HepG2 (cell line): ENCODE measurements around the gene HMGN4. TPM values are rescaled to one million over a fixed set of nuclear protein-coding genes. Genes with fewer than 3 reads are reported as not detected.
A peak's percentile ranks its signal among the peaks of the same experiment; 100 is the strongest.

ENCODE experiments used
- FOXK1 ChIP-seq: sonication (generic); formaldehyde crosslinking; IDR thresholded peaks from 2 replicates; pipeline ENCODE4 v1.4.0; 2020; ENCODE audit warnings: low read depth, missing genetic modification reagents, borderline replicate concordance
- GABPA ChIP-seq, 2 experiments: IDR thresholded peaks; 2 replicates each; pipeline ENCODE4 v1.6.1; 2011 to 2016; ENCODE audit warnings: low read depth in 2 of 2, low read length in 1 of 2, missing biosample characterization in 1 of 2, missing genetic modification characterization in 1 of 2
- HOXA3 ChIP-seq: sonication (generic); formaldehyde crosslinking; IDR thresholded peaks from 2 replicates; pipeline ENCODE4 v1.5.0; 2020; ENCODE audit warnings: missing genetic modification reagents
- KMT2B ChIP-seq: IDR thresholded peaks from 2 replicates; pipeline ENCODE4 v1.6.1; 2016; ENCODE audit warnings: missing genetic modification reagents, missing compliant biosample characterization
- MNT ChIP-seq: fragments of 450-650 bp; IDR thresholded peaks from 2 replicates; pipeline ENCODE4 v1.6.1; 2016
- NFE2 ChIP-seq: sonication (generic); formaldehyde crosslinking; IDR thresholded peaks from 2 replicates; pipeline ENCODE4 v1.4.0; 2020; ENCODE audit warnings: missing genetic modification reagents
- SMARCE1 ChIP-seq: fragments of 450-650 bp; IDR thresholded peaks from 2 replicates; pipeline ENCODE4 v1.6.1; 2017; ENCODE audit warnings: borderline replicate concordance
- SNAI1 ChIP-seq: sonication (generic); formaldehyde crosslinking; IDR thresholded peaks from 2 replicates; pipeline ENCODE4 v1.5.0; 2020; ENCODE audit warnings: mild to moderate bottlenecking, missing genetic modification reagents, borderline replicate concordance
- YY1 ChIP-seq: IDR thresholded peaks from 2 replicates; pipeline ENCODE4 v1.6.1; 2011; ENCODE audit warnings: low read length, low read depth, moderate library complexity, mild to moderate bottlenecking; ENCODE audit not compliant: insufficient read depth, insufficient replicate concordance
- ZBTB26 ChIP-seq: IDR thresholded peaks from 2 replicates; pipeline ENCODE4 v1.6.1; 2016; ENCODE audit warnings: missing compliant biosample characterization, missing genetic modification reagents, borderline replicate concordance
- ZBTB3 ChIP-seq: sonication (generic); formaldehyde crosslinking; IDR thresholded peaks from 2 replicates; pipeline ENCODE4 v1.4.0; 2020; ENCODE audit warnings: low read depth, mild to moderate bottlenecking, moderate library complexity, missing genetic modification reagents, borderline replicate concordance
- ZNF550 ChIP-seq: sonication (generic); formaldehyde crosslinking; IDR thresholded peaks from 2 replicates; pipeline ENCODE4 v1.4.0; 2020; ENCODE audit warnings: mild to moderate bottlenecking, missing genetic modification reagents, borderline replicate concordance
- ZNF619 ChIP-seq: sonication (generic); formaldehyde crosslinking; IDR thresholded peaks from 2 replicates; pipeline ENCODE4 v1.4.0; 2020; ENCODE audit warnings: mild to moderate bottlenecking, missing genetic modification reagents
- ZNF660 ChIP-seq: sonication (generic); formaldehyde crosslinking; IDR thresholded peaks from 2 replicates; pipeline ENCODE4 v1.5.1; 2020; ENCODE audit warnings: mild to moderate bottlenecking, low read depth, missing genetic modification reagents, borderline replicate concordance
- polyA plus RNA-seq, 8 experiments: library from polyadenylated mRNA; depleted of rRNA in 3 of 8; stranded (reverse) in 7 of 8; unstranded in 1 of 8; fragments of >200 nt; fragmentation: Illumina TruSeq in 4 of 8; extraction: Trizol in 4 of 8; gene quantifications; 2 replicates each; pipeline versions ENCODE4 v1.2.1 to v1.2.3, GENCODE V29; 2011 to 2016; ENCODE audit warnings: low read depth in 4 of 8, missing spikeins in 1 of 8, mixed read lengths in 1 of 8; ENCODE audit not compliant: insufficient read depth in 1 of 8
- total RNA-seq, 5 experiments: library from RNA; depleted of rRNA; stranded (reverse); fragments of >200 nt; fragmentation: Illumina TruSeq; extraction: Trizol; gene quantifications; 2 replicates each; pipeline ENCODE4 v1.2.3, GENCODE V29; 2016; ENCODE audit warnings: low read depth in 1 of 5
- TF ChIP-seq, protein P1 (sequence below): sonication (generic); formaldehyde crosslinking; IDR thresholded peaks from 2 replicates; pipeline ENCODE4 v1.4.0; 2020; ENCODE audit warnings: missing genetic modification reagents

HMGN4 gene
- total and polyA plus RNA-seq, 2 of the 13 experiments (the other 11 are each of a cell fraction or from before 2014, with no cell fraction given) = 39.9 to 52.1 TPM

GRCh38 chr6:26516481-26517427 lies 21.4 kb upstream of the HMGN4 start (continued):
- TF ChIP-seq, protein P1, sequence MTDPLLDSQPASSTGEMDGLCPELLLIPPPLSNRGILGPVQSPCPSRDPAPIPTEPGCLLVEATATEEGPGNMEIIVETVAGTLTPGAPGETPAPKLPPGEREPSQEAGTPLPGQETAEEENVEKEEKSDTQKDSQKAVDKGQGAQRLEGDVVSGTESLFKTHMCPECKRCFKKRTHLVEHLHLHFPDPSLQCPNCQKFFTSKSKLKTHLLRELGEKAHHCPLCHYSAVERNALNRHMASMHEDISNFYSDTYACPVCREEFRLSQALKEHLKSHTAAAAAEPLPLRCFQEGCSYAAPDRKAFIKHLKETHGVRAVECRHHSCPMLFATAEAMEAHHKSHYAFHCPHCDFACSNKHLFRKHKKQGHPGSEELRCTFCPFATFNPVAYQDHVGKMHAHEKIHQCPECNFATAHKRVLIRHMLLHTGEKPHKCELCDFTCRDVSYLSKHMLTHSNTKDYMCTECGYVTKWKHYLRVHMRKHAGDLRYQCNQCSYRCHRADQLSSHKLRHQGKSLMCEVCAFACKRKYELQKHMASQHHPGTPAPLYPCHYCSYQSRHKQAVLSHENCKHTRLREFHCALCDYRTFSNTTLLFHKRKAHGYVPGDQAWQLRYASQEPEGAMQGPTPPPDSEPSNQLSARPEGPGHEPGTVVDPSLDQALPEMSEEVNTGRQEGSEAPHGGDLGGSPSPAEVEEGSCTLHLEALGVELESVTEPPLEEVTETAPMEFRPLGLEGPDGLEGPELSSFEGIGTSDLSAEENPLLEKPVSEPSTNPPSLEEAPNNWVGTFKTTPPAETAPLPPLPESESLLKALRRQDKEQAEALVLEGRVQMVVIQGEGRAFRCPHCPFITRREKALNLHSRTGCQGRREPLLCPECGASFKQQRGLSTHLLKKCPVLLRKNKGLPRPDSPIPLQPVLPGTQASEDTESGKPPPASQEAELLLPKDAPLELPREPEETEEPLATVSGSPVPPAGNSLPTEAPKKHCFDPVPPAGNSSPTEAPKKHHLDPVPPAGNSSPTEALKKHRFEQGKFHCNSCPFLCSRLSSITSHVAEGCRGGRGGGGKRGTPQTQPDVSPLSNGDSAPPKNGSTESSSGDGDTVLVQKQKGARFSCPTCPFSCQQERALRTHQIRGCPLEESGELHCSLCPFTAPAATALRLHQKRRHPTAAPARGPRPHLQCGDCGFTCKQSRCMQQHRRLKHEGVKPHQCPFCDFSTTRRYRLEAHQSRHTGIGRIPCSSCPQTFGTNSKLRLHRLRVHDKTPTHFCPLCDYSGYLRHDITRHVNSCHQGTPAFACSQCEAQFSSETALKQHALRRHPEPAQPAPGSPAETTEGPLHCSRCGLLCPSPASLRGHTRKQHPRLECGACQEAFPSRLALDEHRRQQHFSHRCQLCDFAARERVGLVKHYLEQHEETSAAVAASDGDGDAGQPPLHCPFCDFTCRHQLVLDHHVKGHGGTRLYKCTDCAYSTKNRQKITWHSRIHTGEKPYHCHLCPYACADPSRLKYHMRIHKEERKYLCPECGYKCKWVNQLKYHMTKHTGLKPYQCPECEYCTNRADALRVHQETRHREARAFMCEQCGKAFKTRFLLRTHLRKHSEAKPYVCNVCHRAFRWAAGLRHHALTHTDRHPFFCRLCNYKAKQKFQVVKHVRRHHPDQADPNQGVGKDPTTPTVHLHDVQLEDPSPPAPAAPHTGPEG (CRISPR knock-in tag) = no peak
- peak; percentile 57; the same call in 1 of the 2 replicates for TF ChIP-seq MNT
- no peak for TF ChIP-seq ZNF619
- TF ChIP-seq KMT2B (CRISPR knock-in tag) = no peak
- TF ChIP-seq GABPA (IDR thresholded peaks at IDR 0.05; ENCODE audit: low read depth, low read length) = no peak
- no peak for TF ChIP-seq GABPA (CRISPR knock-in tag; IDR thresholded peaks at IDR 0.05; ENCODE audit: low read depth)
- no peak for TF ChIP-seq ZBTB26 (CRISPR knock-in tag)
- TF ChIP-seq HOXA3 (CRISPR knock-in tag) = peak; percentile 50
- TF ChIP-seq NFE2 (CRISPR knock-in tag) = no peak
- TF ChIP-seq SMARCE1 = no peak
- no peak for TF ChIP-seq ZBTB3 (CRISPR knock-in tag)
- TF ChIP-seq ZNF550 (CRISPR knock-in tag) = no peak
- peak; percentile 53; the same call in 1 of the 2 replicates for TF ChIP-seq FOXK1
- TF ChIP-seq SNAI1 (CRISPR knock-in tag) = no peak
- no peak for TF ChIP-seq YY1
- TF ChIP-seq ZNF660 (CRISPR knock-in tag) = no peak
